AG04450 (cell line): ENCODE data around the gene RTN4. TPM values are rescaled to one million over a fixed set of nuclear protein-coding genes. Genes with fewer than 3 reads are reported as not detected.

Experiments
- CTCF ChIA-PET: fragments of 300-600, 350-600 bp; formaldehyde crosslinking; extraction: SDS; loops from one replicate; lab custom pipeline; 2022; ENCODE audit warnings: antibody characterized with exemption, inconsistent platforms; lab: Charles Lee
- POLR2A ChIA-PET: fragments of 350-600 bp; formaldehyde crosslinking; extraction: SDS; loops from one replicate; lab custom pipeline; 2021; ENCODE audit warnings: antibody characterized with exemption, inconsistent platforms; lab: Yijun Ruan, JAX
- DNase-seq: peaks from one replicate; pipeline ENCODE4 v3.0.0-alpha.2; 2011; ENCODE audit warnings: low read depth, low spot score
- H3K27ac ChIP-seq: one replicate; pipeline ENCODE4 v1.5.1; 2012; ENCODE audit warnings: low read depth, low read length, control low read depth
- H3K27me3 ChIP-seq: one replicate; pipeline ENCODE4 v1.6.0; 2012; ENCODE audit warnings: low read length; ENCODE audit not compliant: control insufficient read depth, insufficient read depth
- H3K4me3 ChIP-seq: 2 replicates; pipeline ENCODE4 v1.5.1; 2011; ENCODE audit warnings: mild to moderate bottlenecking, low read depth, low read length, control low read depth
- H3K9me3 ChIP-seq: 2 replicates; pipeline ENCODE4 v1.5.1; 2012; ENCODE audit warnings: low read length; ENCODE audit not compliant: control insufficient read depth, insufficient read depth
- CTCF ChIP-seq: IDR thresholded peaks from 2 replicates; pipeline ENCODE4 v1.5.1; 2011; ENCODE audit warnings: low read depth, low read length, control low read depth, inconsistent platforms
- polyA plus RNA-seq: library from polyadenylated mRNA; depleted of rRNA; stranded (reverse); fragments of >200 nt; gene quantifications from 2 replicates; pipeline ENCODE4 v1.2.3, GENCODE V29; 2011

The RTN4 gene
- polyA plus RNA-seq, 1 experiment, result 668 TPM

GRCh38 chr2:54983345-54984220 is 66.7 kb downstream of the RTN4 start:
- Histone ChIP-seq H3K27ac (no peak overlapping the region), H3K27me3 (no peaks in the 10 kb centered on the region), H3K4me3 (no peak overlapping the region), H3K9me3 (no peaks in the 10 kb centered on the region)
- no peak for TF ChIP-seq CTCF
- no peak for DNase-seq
- ChIA-PET POLR2A (no interaction called here), CTCF (interaction anchor here (1.1 to 1.6 kb wide), 2 partner anchors 31 to 83 kb away, joined by 4 to 5 read pairs; no protein-coding TSS in a partner anchor)

- H3K4me3 ChIP-seq, result no peak overlapping the region
- no peaks in the 10 kb centered on the region for H3K9me3 ChIP-seq
- ChIA-PET CTCF (no interaction called here), POLR2A (no interaction called here)
- TF ChIP-seq CTCF, result no peak
- H3K27ac ChIP-seq, result no peak overlapping the region
- no peak for DNase-seq
- no peaks in the 10 kb centered on the region for H3K27me3 ChIP-seq
These were observed 68.9 kb downstream of the RTN4 start for GRCh38 chr2:54981385-54981784.

- DNase-seq, result no peak
- no peaks in the 10 kb centered on the region for H3K27me3 ChIP-seq
- ChIA-PET POLR2A (interaction anchor here (0.7 to 1.1 kb wide), 2 partner anchors 9 to 21 kb away, joined by 3 read pairs; no protein-coding TSS in a partner anchor), CTCF (interaction anchor here (0.7 to 1.5 kb wide), 3 partner anchors 9 to 196 kb away, joined by 3 to 5 read pairs (median 3); no protein-coding TSS in a partner anchor)
- no peaks in the 10 kb centered on the region for H3K9me3 ChIP-seq
- H3K4me3 ChIP-seq, result no peak overlapping the region
- no peak overlapping the region for H3K27ac ChIP-seq
- TF ChIP-seq CTCF, result no peak
These were observed 70.8 kb downstream of the RTN4 start for GRCh38 chr2:54979321-54980044.

GRCh38 chr2:54977149-54977548 is 73.1 kb downstream of the RTN4 start:
- Histone ChIP-seq H3K27ac (no peak overlapping the region), H3K4me3 (no peak overlapping the region), H3K9me3 (no peaks in the 10 kb centered on the region), H3K27me3 (no peaks in the 10 kb centered on the region)
- POLR2A ChIA-PET, result no interaction called here
- DNase-seq, result no peak
- TF ChIP-seq CTCF, result no peak
- CTCF ChIA-PET, result interaction anchor here (0.6 to 0.9 kb wide), 2 partner anchors 178 to 191 kb away, joined by 3 to 4 read pairs; no protein-coding TSS in a partner anchor
